ENCODE data around the gene KRT84.

GRCh38 chr12:52350021-52350620 lies 35.3 kb downstream of the KRT84 start:
- TF ChIP-seq, protein P1, sequence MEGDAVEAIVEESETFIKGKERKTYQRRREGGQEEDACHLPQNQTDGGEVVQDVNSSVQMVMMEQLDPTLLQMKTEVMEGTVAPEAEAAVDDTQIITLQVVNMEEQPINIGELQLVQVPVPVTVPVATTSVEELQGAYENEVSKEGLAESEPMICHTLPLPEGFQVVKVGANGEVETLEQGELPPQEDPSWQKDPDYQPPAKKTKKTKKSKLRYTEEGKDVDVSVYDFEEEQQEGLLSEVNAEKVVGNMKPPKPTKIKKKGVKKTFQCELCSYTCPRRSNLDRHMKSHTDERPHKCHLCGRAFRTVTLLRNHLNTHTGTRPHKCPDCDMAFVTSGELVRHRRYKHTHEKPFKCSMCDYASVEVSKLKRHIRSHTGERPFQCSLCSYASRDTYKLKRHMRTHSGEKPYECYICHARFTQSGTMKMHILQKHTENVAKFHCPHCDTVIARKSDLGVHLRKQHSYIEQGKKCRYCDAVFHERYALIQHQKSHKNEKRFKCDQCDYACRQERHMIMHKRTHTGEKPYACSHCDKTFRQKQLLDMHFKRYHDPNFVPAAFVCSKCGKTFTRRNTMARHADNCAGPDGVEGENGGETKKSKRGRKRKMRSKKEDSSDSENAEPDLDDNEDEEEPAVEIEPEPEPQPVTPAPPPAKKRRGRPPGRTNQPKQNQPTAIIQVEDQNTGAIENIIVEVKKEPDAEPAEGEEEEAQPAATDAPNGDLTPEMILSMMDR (IDR thresholded peaks at IDR 0.05; ENCODE audit: insufficient read depth, low read length): no peak
- no peak for TF ChIP-seq POLR2AphosphoS5 (IDR thresholded peaks at IDR 0.05; ENCODE audit: low read depth)

Measured in HL-60 (cell line).